ENCODE results near the gene SMARCAD1.

SMARCAD1 gene

DNA sequence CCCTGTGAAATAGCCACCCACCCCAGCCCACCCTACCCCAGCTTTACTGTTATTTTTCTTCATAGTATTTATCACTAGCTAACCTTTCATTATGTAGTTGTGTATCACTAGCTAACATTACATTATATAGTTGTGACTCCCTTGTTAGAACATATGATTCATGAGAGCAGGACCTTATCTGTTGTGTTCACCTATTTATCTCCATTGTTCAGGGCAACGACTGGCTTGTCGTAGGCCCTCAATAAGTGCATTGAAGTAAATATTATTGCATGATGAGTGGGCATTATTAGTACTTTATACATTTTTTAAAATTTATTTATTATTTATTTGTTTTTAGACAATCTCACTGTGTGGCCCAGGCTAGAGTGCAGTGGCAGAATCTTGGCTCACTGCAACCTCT is 4.2 kb downstream of the SMARCAD1 start:
- H3K4me3 Mint-ChIP-seq = no peak overlapping the region
- H3K36me3 Mint-ChIP-seq = peaks cover 97% of the 10 kb centered on the region
- DNase-seq (ENCODE audit: low spot score in 2 of 2) (no peak), ATAC-seq (no peak)
- H3K27ac Mint-ChIP-seq = no peak overlapping the region
- no peaks in the 10 kb centered on the region for H3K9me3 Mint-ChIP-seq
- H3K4me1 Mint-ChIP-seq = peaks cover 79% of the 10 kb centered on the region

DNA sequence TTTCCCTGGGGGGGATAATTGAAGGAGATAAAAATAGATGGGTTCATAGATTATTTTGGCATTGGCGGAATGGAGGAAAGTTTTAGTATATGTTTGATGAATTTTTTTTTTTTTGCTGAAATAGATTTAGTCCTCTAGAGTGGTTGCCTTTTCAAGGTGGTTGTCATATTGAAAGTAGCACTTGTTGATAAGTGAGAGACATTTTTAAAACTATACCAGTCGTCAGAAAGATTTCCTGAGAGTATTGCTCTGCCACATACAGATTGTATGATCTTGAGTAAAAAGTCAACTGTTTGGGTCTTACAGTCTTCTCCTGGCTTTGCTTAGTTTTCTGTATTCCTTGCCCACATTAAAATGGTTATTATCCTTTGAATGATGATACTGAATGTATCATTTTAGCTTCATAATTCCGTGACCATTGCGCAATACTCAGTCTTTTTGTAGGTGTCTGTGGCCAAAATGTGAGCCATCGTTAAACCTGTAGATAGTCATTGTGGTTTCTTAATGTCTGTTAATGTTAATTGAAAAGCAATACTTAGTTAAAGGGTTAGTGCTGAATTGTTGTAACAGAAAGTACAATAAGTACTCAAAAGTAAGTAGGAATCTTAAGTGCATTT is 7.1 kb downstream of the SMARCAD1 start:
- H3K9me3 Mint-ChIP-seq = no peaks in the 10 kb centered on the region
- peaks cover 61% of the 10 kb centered on the region for H3K4me1 Mint-ChIP-seq
- peaks cover 96% of the 10 kb centered on the region for H3K36me3 Mint-ChIP-seq
- no peak for DNase-seq (ENCODE audit: low spot score in 2 of 2)
- peak overlapping the region; percentile 60 for H3K4me3 Mint-ChIP-seq
- ATAC-seq = peak; percentile 96
- peak overlapping the region; percentile 83 for H3K27ac Mint-ChIP-seq

DNA sequence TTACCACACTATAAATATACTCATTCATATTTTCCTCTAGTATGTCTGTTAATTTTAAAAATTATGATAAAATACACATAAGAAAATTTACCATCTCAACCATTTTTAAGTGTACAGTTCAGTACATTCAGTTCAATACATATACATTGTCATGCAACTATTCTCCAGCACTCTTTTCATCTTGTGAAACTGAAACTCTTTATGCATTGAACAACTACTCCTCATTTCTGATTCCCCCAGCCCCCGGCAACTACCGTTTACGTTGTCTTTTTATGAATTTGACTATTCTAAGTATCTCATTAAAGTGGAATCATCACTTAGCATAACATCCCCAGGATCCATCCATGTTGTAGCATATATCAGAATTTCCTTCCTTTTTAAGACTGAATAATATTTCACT is 8.7 kb downstream of the SMARCAD1 start:
- H3K4me1 Mint-ChIP-seq = peaks cover 52% of the 10 kb centered on the region
- ATAC-seq (peak; percentile 54), DNase-seq (ENCODE audit: low spot score in 2 of 2) (no peak)
- H3K4me3 Mint-ChIP-seq = peak overlapping the region; percentile 9
- H3K27ac Mint-ChIP-seq = peak overlapping the region; percentile 18
- no peaks in the 10 kb centered on the region for H3K9me3 Mint-ChIP-seq
- peaks cover 95% of the 10 kb centered on the region for H3K36me3 Mint-ChIP-seq

DNA sequence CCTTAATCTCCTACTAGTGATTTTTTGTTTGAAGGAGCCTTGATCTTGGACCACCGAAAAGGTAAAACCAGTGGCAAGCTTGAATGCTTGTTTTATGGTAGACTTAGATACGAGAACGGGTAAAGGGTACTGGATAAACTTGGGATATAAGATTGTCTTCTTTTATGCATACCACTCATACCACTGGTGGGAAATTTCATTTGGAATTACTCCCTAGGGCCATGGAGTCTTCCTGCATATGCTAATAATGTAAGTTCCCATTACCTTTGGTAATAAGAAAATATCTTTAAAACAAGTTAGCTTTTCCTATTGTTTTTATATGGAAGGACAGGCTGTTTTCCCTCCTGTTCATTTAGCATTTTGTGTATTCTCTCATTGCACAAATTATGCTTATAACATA is 11.7 kb downstream of the SMARCAD1 start:
- H3K36me3 Mint-ChIP-seq = peaks cover 77% of the 10 kb centered on the region
- H3K4me1 Mint-ChIP-seq = peaks cover 35% of the 10 kb centered on the region
- no peak overlapping the region for H3K27ac Mint-ChIP-seq
- H3K9me3 Mint-ChIP-seq = no peaks in the 10 kb centered on the region
- no peak overlapping the region for H3K4me3 Mint-ChIP-seq
- ATAC-seq (no peak), DNase-seq (ENCODE audit: low spot score in 2 of 2) (no peak)

DNA sequence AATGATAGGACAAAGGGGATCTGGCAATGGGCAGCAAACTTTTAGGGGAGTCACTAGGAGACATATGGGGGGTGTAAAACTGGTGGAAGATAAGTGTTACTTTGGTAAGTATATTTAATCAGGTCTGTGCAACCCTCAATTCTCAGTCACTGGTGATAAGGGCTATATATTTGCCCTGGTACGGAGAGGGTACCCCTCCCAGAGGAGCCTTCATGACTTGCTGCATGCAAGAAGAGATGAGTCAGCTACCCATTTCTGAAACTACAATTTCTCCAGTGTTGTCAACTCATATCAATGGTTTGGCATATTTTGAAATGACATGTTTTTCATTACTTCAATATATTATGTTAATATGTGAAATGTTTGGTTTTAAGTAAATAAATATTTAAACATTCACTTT is 14.3 kb downstream of the SMARCAD1 start:
- no peak overlapping the region for H3K4me3 Mint-ChIP-seq
- no peaks in the 10 kb centered on the region for H3K9me3 Mint-ChIP-seq

DNA sequence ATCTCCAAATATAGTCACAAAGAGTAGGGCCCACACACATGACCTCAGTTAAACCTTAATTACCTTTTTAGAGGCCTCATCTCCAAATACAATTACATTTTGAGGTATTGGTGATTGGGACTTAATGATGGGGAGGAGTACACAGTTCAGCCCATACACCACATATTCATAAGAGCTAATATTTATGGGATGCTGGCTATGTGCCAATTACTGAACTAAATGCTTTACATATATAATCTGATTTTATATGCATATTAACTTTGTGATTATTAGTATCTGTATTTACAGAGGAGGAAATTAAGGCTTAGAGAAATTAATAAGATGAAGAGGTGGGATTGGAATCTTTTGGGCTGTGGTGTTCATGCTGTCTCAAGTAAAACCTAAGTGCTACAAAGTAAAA is 17.8 kb downstream of the SMARCAD1 start:
- DNase-seq (ENCODE audit: low spot score in 2 of 2) (no peak), ATAC-seq (no peak)
- H3K36me3 Mint-ChIP-seq = peaks cover 71% of the 10 kb centered on the region
- H3K4me1 Mint-ChIP-seq = peaks cover 19% of the 10 kb centered on the region
- no peaks in the 10 kb centered on the region for H3K9me3 Mint-ChIP-seq
- H3K4me3 Mint-ChIP-seq = no peak overlapping the region
- no peak overlapping the region for H3K27ac Mint-ChIP-seq

More for the DNA sequence above, 14.3 kb downstream of the SMARCAD1 start:
- Mint-ChIP-seq H3K36me3 (peaks cover 69% of the 10 kb centered on the region), H3K4me1 (peaks cover 13% of the 10 kb centered on the region), H3K27ac (no peak overlapping the region)
- ATAC-seq (peak; percentile 78), DNase-seq (ENCODE audit: low spot score in 2 of 2) (no peak)

DNA sequence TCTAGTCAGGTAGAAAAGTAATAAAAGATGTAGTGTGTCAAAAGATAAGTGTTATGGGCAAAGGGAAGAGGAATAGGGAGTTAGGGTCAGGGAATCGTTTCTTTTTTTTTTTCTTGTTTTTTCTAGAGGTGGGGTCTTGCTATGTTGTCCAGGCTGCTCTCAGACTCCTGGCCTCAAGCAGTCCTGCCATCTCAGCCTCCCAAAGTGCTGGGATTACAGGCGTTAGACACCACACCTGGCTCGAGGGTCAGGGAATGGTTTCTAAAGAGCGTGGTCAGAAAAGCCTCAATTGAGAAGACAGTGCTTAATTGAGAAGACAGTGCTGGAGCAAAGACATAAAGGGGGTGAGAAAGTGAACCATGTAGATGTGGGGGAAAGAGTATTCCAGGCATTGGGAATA is 19.1 kb downstream of the SMARCAD1 start:
- ATAC-seq = no peak
- peaks cover 25% of the 10 kb centered on the region for H3K4me1 Mint-ChIP-seq
- no peak overlapping the region for H3K4me3 Mint-ChIP-seq
- no peaks in the 10 kb centered on the region for H3K9me3 Mint-ChIP-seq
- no peak overlapping the region for H3K27ac Mint-ChIP-seq
- no peak for DNase-seq (ENCODE audit: low spot score in 2 of 2)
- peaks cover 71% of the 10 kb centered on the region for H3K36me3 Mint-ChIP-seq

DNA sequence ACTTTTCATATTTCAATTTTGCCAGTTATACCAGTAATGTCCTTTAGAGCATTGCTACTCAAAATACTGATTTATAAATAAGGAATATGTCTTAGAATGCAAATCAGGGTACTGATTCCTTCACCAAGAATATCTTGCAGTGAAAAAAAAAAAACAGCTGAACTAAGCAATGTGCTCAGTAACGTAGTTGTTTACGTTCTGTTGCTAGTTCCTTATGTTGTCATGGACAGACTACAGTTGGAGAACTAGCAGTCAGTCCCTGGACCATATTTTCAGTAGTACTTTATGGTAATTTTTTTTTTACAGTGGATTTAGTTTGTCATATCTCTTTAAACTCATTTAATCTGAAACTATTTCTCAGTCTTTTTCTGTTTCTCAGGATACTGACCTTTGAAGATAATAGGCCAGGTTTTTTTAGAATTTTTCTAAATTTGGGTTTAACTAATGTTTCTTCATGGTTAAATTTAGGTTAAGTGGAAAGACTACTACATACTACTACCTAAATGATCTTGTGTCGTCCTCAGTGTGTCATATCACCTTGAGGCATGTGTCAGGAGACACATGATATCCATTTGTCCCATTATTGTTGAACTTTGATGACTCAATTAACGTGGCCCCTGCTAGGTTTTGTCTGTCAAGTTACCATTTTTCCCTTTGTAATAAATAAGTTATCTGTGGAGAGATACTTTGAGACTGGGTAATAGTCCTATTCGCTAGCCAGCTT is 21.0 kb downstream of the SMARCAD1 start:
- DNase-seq (ENCODE audit: low spot score in 2 of 2) (no peak), ATAC-seq (no peak)
- Mint-ChIP-seq H3K4me3 (no peak overlapping the region), H3K36me3 (peaks cover 77% of the 10 kb centered on the region), H3K9me3 (no peaks in the 10 kb centered on the region), H3K4me1 (peaks cover 22% of the 10 kb centered on the region), H3K27ac (no peak overlapping the region)

DNA sequence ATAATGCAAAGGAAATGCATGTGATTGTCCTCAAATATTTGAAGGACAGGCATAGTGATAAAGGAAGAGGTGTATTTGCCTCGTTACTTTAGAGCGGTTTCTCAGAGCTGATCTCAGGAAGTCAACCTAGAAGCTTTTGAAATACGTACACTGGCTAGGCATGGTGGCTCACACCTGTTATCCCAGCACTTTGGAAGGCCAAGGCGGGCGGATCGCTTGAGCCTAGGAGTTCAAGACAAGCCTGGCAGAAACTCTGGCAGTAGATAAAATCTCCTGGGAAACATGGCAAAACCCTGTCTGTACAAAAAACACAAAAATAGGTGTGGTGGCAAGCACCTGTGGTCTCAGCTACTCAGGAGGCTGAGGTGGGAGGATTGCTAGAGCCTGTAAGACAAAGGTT is 24.9 kb downstream of the SMARCAD1 start:
- DNase-seq (ENCODE audit: low spot score in 2 of 2) = no peak

DNA sequence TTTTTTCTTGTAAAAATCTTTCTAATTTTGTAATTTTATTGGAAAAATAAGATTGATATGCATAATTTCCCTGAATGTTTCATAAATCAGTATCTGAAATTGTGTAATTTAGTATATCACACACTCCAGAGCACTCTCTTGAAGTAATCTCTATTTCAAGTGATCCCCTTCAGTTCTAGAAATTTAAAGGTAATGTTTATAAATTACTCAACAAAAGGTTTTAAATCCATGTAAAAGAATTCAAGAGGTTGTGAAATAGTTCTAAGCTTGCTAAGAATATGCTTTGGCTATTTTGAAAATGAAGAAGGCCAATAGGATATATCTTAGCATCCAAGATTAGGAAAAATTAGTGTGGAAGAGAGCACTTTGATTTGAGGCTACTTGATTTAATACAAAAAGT is 28.2 kb downstream of the SMARCAD1 start:
- DNase-seq (ENCODE audit: low spot score in 2 of 2) (no peak), ATAC-seq (no peak)
- H3K4me3 Mint-ChIP-seq = no peak overlapping the region
- peaks cover 91% of the 10 kb centered on the region for H3K36me3 Mint-ChIP-seq
- no peak overlapping the region for H3K27ac Mint-ChIP-seq
- no peaks in the 10 kb centered on the region for H3K9me3 Mint-ChIP-seq
- peaks cover 7% of the 10 kb centered on the region for H3K4me1 Mint-ChIP-seq

More for the DNA sequence above, 24.9 kb downstream of the SMARCAD1 start:
- peaks cover 90% of the 10 kb centered on the region for H3K36me3 Mint-ChIP-seq
- no peak for ATAC-seq
- H3K27ac Mint-ChIP-seq = no peak overlapping the region
- H3K4me1 Mint-ChIP-seq = peaks cover 13% of the 10 kb centered on the region
- H3K4me3 Mint-ChIP-seq = no peak overlapping the region
- no peaks in the 10 kb centered on the region for H3K9me3 Mint-ChIP-seq

DNA sequence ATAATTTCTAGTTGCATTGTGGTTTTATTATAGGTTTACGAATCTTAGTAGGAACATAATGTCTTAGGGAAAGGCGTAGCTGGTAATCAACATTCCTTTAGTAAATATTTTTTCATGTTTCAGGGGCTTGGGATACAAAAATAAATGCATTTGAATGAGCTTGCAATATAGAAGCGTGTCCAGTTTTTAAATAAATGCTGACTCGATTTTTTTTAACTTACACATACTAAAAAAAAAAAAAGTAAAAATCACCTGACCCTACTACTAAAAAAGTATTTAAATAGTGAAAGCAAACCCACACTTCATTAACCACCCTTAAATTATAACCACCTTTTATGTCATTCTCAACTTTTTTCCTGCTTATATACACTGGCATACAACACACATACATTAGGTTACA is 29.6 kb downstream of the SMARCAD1 start:
- Mint-ChIP-seq H3K27ac (no peak overlapping the region), H3K4me1 (no peaks in the 10 kb centered on the region), H3K36me3 (peaks cover 93% of the 10 kb centered on the region), H3K4me3 (no peak overlapping the region), H3K9me3 (no peaks in the 10 kb centered on the region)
- ATAC-seq (no peak), DNase-seq (ENCODE audit: low spot score in 2 of 2) (no peak)

DNA sequence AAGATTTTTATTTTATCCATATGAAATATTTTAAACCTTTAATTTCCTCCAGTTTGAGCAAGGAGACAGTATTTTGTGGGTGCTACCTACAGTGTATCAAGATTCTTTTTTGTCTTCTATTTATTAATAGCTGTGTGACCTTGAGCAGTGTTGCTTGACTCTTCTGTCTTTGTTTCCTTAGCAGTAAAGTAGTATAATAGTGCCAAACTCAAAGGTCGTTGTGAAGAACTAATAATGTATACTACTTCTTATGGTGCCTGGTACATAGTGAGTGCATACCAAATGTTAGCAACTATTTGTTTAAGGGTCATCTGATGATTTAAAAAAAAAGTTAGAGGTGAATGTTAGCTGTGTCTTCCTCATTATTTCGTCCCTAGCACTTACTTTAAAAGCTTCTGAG is 30.5 kb downstream of the SMARCAD1 start:
- H3K27ac Mint-ChIP-seq = no peak overlapping the region
- no peak for ATAC-seq
- no peak overlapping the region for H3K4me3 Mint-ChIP-seq
- peaks cover 98% of the 10 kb centered on the region for H3K36me3 Mint-ChIP-seq
- no peaks in the 10 kb centered on the region for H3K4me1 Mint-ChIP-seq
- no peak for DNase-seq (ENCODE audit: low spot score in 2 of 2)
- H3K9me3 Mint-ChIP-seq = no peaks in the 10 kb centered on the region

DNA sequence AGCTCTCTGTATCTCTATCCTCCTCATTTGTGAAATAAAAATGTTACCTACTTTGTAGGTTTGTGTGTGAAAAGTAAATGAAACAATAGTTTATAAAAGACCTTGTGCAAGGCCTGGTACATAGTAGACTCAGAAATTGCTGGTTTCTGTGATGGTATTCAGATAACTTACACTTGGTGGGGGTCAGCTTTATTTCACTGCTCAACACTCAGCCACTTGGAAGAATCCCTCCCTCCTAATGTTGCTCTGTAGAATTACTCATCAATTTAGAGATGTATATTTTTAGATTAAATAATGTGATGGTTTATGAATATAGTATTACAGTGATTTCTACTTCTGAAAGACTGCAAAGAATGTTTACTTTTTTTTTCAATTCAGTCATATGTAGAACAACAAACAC is 32.7 kb downstream of the SMARCAD1 start:
- H3K27ac Mint-ChIP-seq = no peak overlapping the region

DNA sequence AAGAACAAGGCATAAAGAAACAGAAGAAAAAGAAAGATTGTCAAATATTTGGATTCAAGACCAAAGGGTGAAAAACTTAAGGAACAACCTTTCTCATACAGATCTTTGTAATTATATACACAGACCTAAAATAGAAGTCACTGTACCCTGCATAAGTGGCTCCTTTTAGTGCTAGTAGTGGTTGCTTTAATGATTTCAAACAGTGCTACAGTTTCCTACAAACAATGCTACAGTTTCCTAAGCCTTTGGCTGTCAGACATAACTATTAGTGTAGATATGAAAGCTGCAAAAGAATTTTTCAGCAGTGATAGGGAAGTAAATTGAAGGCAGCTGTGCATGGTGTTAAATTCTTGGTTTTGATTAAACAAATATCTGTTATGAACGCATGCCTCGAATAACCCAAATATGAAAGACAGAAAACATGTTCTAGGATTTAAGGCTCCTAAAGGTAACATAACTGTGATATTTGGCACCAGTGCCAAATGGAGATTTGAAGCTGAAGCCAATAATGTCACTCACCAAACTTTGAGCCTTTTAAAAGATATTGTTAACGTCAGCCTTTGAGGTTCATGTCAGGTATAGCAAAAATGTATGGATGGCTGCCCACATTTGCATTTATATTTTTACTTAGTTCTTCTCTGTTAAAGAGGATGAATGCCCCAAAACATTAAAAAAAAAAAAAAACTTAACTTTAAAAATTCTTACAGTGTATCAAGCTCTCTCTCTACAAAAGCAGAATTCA is 36.6 kb downstream of the SMARCAD1 start:
- Mint-ChIP-seq H3K9me3 (no peaks in the 10 kb centered on the region), H3K4me3 (no peak overlapping the region), H3K27ac (no peak overlapping the region), H3K4me1 (no peaks in the 10 kb centered on the region), H3K36me3 (peaks cover 90% of the 10 kb centered on the region)
- no peak for ATAC-seq
- no peak for DNase-seq (ENCODE audit: low spot score in 2 of 2)

More for the DNA sequence above, 32.7 kb downstream of the SMARCAD1 start:
- Mint-ChIP-seq H3K4me1 (no peaks in the 10 kb centered on the region), H3K9me3 (no peaks in the 10 kb centered on the region), H3K36me3 (peaks cover 91% of the 10 kb centered on the region), H3K4me3 (no peak overlapping the region)
- ATAC-seq (no peak), DNase-seq (ENCODE audit: low spot score in 2 of 2) (no peak)

DNA sequence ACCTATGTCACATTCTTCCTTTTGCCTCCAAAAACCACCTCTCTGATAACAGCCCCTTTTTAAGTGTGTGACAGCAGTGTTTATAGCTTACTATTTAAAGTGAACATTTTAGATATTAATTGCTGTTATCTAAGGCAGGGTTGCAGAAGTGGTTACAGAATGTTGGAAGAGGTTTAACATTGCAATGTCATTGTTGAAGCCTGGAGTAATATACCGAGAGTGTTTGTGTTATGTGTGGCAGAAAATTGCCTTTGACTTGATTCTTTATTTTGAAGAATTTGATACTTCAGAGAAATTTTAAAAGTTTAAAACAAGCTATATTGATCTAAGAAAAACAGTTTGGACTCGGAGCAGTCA is 37.1 kb downstream of the SMARCAD1 start:
- Mint-ChIP-seq H3K4me3 (no peak overlapping the region), H3K4me1 (no peaks in the 10 kb centered on the region), H3K27ac (no peak overlapping the region), H3K9me3 (no peaks in the 10 kb centered on the region), H3K36me3 (peaks cover 90% of the 10 kb centered on the region)
- ATAC-seq (no peak), DNase-seq (ENCODE audit: low spot score in 2 of 2) (no peak)

DNA sequence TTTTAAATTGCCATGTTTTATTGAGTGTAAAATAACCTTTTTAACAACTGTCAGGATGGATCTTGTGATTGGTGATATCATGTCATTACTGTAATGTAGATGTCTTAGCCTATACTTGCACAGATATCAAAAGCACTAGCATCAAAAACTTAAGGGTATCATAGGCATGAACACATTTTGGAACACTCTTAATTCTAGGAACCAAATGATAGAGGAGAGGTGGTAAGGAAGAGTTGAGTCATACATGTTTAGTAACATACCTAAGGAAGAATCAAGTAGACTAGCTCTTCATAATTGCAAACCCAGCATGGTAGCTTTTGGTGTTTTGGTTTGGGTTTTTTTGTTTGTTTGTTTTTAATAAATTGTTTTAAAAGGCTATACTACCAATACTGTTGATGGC is 43.4 kb downstream of the SMARCAD1 start:
- DNase-seq (ENCODE audit: low spot score in 2 of 2) (no peak), ATAC-seq (peak; percentile 64)
- Mint-ChIP-seq H3K36me3 (peaks cover 90% of the 10 kb centered on the region), H3K4me1 (peaks cover 6% of the 10 kb centered on the region), H3K4me3 (no peak overlapping the region), H3K9me3 (no peaks in the 10 kb centered on the region), H3K27ac (no peak overlapping the region)
